Limb (tissue), 2 donors: ENCODE results near the gene ANKUB1.

Experiments used
- DNase-seq, 2 donors: peaks; one replicate each; pipeline ENCODE4 v3.0.0-alpha.2; 2016; ENCODE audit errors: extremely low spot score in 2 of 2

ANKUB1 gene

DNA sequence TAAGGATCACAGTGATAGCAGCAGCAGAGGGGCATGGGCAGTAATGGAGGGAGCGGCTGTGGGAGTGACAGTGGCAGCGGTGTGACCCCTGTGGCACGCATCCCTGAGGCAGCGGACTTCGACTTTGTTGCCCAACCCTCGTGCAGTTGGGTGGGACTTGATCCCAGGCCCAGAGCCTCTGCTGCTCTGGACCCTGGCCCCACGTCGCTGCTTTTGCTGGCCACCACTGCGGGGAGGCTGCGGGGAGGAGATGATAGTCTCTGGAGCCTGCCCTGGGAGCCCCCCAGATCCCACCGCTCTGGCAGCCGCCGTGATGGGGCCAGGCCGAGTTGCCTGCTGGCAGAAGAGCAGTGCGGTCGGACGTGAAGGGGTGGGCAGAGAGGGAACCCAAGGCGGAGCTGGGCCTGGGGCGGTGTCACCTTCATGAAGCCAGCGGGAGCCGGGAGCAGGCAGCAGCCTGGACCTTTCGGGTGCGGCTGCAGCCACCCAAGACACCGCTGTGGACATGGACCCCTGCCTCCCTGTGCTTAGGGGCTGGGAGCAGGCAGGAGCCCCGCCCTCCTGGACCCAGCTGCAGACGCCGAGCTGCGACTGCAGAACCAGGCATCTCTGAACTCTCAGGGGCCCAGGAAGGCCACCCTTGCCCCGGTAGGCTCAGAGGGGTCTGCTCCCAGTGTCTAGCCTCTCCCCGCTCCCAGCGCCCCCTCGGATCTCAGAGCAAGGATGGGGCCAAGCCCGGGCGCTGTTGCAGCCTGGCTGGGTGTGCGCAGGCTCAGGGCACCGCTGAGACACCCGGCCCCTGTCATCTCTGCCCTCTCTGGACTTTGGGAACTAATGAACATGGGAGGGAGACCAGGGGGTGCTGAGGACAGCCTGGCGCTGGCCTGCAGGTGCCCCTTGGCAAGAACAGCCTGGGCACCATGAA is 78.4 kb downstream of the ANKUB1 start:
- no peak for DNase-seq
